GM23248 (cell line): Measurements from ENCODE around the gene ADRA2C.

ENCODE experiments used
- EZH2 ChIP-seq: fragments of 200-600 bp; sonication (generic); IDR thresholded peaks from 2 replicates; pipeline ENCODE4 v1.6.1; 2018; ENCODE audit warnings: antibody characterized with exemption, mild to moderate bottlenecking; ENCODE audit not compliant: insufficient read depth, poor library complexity, severe bottlenecking
- EZH2phosphoT487 ChIP-seq: fragments of 200-600 bp; sonication (generic); IDR thresholded peaks from 2 replicates; pipeline ENCODE4 v1.6.1; 2018; ENCODE audit warnings: antibody characterized with exemption, moderate library complexity, mild to moderate bottlenecking, low read depth; ENCODE audit not compliant: insufficient read depth

- TF ChIP-seq EZH2 (no peak), EZH2phosphoT487 (no peak)
Observed at GRCh38 chr4:3752022-3752421, 14.2 kb upstream of the ADRA2C start.
